Sigmoid colon (tissue), 4 donors: Measurements from ENCODE around the gene BRS3.

Experiments
- POLR2A ChIP-seq, 2 donors: fragments of 450-650 bp; IDR thresholded peaks; one replicate each; pipeline ENCODE4 v1.6.1; 2016; ENCODE audit warnings: antibody characterized with exemption in 2 of 2, mild to moderate bottlenecking in 2 of 2, moderate library complexity in 2 of 2
- POLR2AphosphoS5 ChIP-seq, 4 donors: sonication (generic); formaldehyde crosslinking; IDR thresholded peaks; one replicate each; pipeline ENCODE4 v1.6.1; 2017; ENCODE audit warnings: antibody characterized with exemption in 4 of 4
- TF ChIP-seq, protein P1 (sequence below), 4 experiments: fragments of 450-650 bp in 3 of 4; fragments of 200-600 bp in 1 of 4; IDR thresholded peaks; one replicate each; pipeline ENCODE4 v1.5.1; 2016 to 2019; ENCODE audit warnings: antibody characterized with exemption in 4 of 4, mild to moderate bottlenecking in 3 of 4, moderate library complexity in 2 of 4

DNA sequence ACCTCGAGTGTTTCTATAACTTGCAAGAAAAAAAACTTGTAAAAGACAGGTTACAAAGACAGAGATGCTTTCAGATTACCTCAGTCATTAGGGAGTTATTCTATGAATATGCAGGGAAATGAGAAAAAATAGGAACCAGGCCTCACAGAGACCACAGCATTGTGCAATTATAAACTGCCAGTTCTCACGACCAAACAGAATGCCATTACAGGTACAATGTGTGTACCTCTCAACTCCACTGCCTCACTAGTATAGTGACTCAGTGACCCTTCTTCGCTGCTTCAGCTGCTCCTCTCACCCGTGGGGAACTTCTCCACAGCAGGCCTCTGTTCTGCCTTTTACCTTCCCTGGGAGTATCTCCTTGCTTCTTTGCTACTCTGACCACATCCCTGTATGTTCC, 7.3 kb downstream of the BRS3 start:
- TF ChIP-seq, protein P1, sequence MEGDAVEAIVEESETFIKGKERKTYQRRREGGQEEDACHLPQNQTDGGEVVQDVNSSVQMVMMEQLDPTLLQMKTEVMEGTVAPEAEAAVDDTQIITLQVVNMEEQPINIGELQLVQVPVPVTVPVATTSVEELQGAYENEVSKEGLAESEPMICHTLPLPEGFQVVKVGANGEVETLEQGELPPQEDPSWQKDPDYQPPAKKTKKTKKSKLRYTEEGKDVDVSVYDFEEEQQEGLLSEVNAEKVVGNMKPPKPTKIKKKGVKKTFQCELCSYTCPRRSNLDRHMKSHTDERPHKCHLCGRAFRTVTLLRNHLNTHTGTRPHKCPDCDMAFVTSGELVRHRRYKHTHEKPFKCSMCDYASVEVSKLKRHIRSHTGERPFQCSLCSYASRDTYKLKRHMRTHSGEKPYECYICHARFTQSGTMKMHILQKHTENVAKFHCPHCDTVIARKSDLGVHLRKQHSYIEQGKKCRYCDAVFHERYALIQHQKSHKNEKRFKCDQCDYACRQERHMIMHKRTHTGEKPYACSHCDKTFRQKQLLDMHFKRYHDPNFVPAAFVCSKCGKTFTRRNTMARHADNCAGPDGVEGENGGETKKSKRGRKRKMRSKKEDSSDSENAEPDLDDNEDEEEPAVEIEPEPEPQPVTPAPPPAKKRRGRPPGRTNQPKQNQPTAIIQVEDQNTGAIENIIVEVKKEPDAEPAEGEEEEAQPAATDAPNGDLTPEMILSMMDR (IDR thresholded peaks at IDR 0.05), result no peak
- TF ChIP-seq POLR2A (IDR thresholded peaks at IDR 0.05), result no peak
- no peak for TF ChIP-seq POLR2AphosphoS5 (IDR thresholded peaks at IDR 0.05)
